Measurements from ENCODE around the gene PRKN.

PRKN gene

GRCh38 chr6:162727322-162728182 lies at the start of gene PRKN, which contains the start of gene PACRG:
Gene PRKN (minus strand): TSS chr6:162727766.
Gene PACRG (plus strand): TSS chr6:162727974.
- peak; percentile 97 to 98 for DNase-seq (ENCODE audit: low read depth in 2 of 2)

GRCh38 chr6:162777091-162777490 lies 49.5 kb upstream of the PRKN start:
- DNase-seq (ENCODE audit: low read depth in 2 of 2): no peak

- no peak for DNase-seq (ENCODE audit: low read depth in 2 of 2)
Observed at GRCh38 chr6:162773996-162774395, 46.4 kb upstream of the PRKN start.

GRCh38 chr6:162772466-162772865 lies 44.9 kb upstream of the PRKN start:
- no peak for DNase-seq (ENCODE audit: low read depth in 2 of 2)

GRCh38 chr6:162770955-162771354 lies 43.4 kb upstream of the PRKN start:
- DNase-seq (ENCODE audit: low read depth in 2 of 2): no peak

- no peak for DNase-seq (ENCODE audit: low read depth in 2 of 2)
Observed at GRCh38 chr6:162770136-162770535, 42.6 kb upstream of the PRKN start.

- no peak for DNase-seq (ENCODE audit: low read depth in 2 of 2)
Observed at GRCh38 chr6:162753775-162754174, 26.2 kb upstream of the PRKN start.

- DNase-seq (ENCODE audit: low read depth in 2 of 2): no peak
Observed at GRCh38 chr6:162751211-162751859, 23.8 kb upstream of the PRKN start.

- no peak for DNase-seq (ENCODE audit: low read depth in 2 of 2)
Observed at GRCh38 chr6:162750776-162751175, 23.2 kb upstream of the PRKN start.

- no peak for DNase-seq (ENCODE audit: low read depth in 2 of 2)
Observed at GRCh38 chr6:162736961-162737360, 9.4 kb upstream of the PRKN start.

GRCh38 chr6:162733489-162733888 lies 5.9 kb upstream of the PRKN start:
- DNase-seq (ENCODE audit: low read depth in 2 of 2): no peak

- no peak for DNase-seq (ENCODE audit: low read depth in 2 of 2)
Observed at GRCh38 chr6:162730502-162730901, 2.9 kb upstream of the PRKN start.

- DNase-seq (ENCODE audit: low read depth in 2 of 2): no peak
Observed at GRCh38 chr6:162728706-162729105, 1.1 kb upstream of the PRKN start.

GRCh38 chr6:162728197-162728596 lies 631 bp upstream of the PRKN start:
- DNase-seq (ENCODE audit: low read depth in 2 of 2): no peak

- DNase-seq (ENCODE audit: low read depth in 2 of 2): no peak
Observed at GRCh38 chr6:162726947-162727321, 632 bp downstream of the PRKN start.

GRCh38 chr6:162722633-162723032 lies 4.9 kb downstream of the PRKN start:
- no peak for DNase-seq (ENCODE audit: low read depth in 2 of 2)

GRCh38 chr6:162722226-162722625 lies 5.3 kb downstream of the PRKN start:
- no peak for DNase-seq (ENCODE audit: low read depth in 2 of 2)

GRCh38 chr6:162721404-162721687 lies 6.2 kb downstream of the PRKN start:
- DNase-seq (ENCODE audit: low read depth in 2 of 2): no peak

- DNase-seq (ENCODE audit: low read depth in 2 of 2): no peak
Observed at GRCh38 chr6:162719528-162719927, 8.0 kb downstream of the PRKN start.

GRCh38 chr6:162715601-162716000 lies 12.0 kb downstream of the PRKN start:
- no peak for DNase-seq (ENCODE audit: low read depth in 2 of 2)

- no peak for DNase-seq (ENCODE audit: low read depth in 2 of 2)
Observed at GRCh38 chr6:162713974-162714780, 13.4 kb downstream of the PRKN start.

GRCh38 chr6:162712694-162713093 lies 14.9 kb downstream of the PRKN start:
- DNase-seq (ENCODE audit: low read depth in 2 of 2): no peak

GRCh38 chr6:162711376-162711775 lies 16.2 kb downstream of the PRKN start:
- DNase-seq (ENCODE audit: low read depth in 2 of 2): no peak
